ENCODE results near the gene GPR4.

Gene GPR4

DNA sequence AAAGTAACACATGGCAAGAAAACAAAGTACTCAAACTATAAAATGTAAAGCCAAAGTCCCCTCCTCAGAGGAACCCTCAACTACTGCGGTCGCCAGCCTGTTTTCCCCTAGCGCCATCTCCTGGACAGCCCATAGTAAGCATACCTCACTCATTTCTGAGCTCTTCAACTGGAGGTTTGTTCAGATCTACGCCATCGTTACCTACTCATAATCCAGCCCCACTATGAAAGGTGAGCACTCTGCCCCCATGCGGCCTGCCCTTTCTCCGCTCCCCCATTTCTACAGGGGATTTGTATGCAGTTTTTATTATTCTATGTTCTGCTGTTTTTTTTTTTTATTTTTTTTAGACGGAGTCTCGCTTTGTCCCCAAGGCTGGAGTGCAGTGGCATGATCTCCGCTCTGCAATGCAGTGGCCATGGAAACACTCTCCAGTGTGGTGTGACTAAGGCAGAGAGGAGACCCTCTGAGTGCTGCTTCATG, 43.6 kb downstream of the GPR4 start:
- DNase-seq (ENCODE audit: low spot score) = peak; percentile 36
- Histone ChIP-seq H3K9me3 (replicated peaks in 1 of 2; ENCODE audit: control insufficient read depth in 2 of 2, insufficient read depth in 1 of 2, low read depth in 1 of 2, low read length in 2 of 2) (peaks cover 0 to 3% of the 10 kb centered on the region in 2 donors), H3K4me2 (ENCODE audit: insufficient read depth, low read length, poor library complexity, severe bottlenecking) (no peak overlapping the region)

DNA sequence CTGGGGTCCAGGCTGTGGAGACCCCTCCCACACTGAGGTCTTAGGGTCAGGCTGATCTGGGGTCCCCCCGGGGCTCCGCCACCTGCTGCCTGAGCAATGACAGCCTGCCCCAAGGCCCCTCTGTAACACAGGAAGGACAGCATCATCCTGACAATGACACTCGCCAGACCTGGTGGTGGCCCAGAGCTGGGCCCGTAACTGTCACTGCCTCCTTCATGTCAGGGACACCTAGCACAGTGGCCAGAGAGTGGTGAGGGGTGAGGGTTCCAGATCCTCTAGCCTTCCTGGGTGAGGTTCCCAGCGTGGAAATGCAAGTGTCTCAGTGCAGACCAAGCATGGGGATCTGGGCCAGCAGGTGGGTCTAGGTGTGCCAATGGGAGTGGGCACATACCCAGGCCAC, 45.2 kb downstream of the GPR4 start:
- H3K4me1 ChIP-seq (ENCODE audit: control insufficient read depth in 2 of 2, insufficient read depth in 1 of 2, low read depth in 1 of 2, low read length in 2 of 2) = peaks cover 0 to 10% of the 10 kb centered on the region in 2 donors
- H3K23ac ChIP-seq (ENCODE audit: low read depth, low read length, poor library complexity) = no peak overlapping the region
- H3K18ac ChIP-seq (ENCODE audit: low read length) = peak overlapping the region; percentile 13
- H3K79me1 ChIP-seq (ENCODE audit: low read depth, low read length) = peaks cover 7% of the 10 kb centered on the region
- peak overlapping the region; percentile 53 for H2AK5ac ChIP-seq (ENCODE audit: low read depth, low read length)
- H4K8ac ChIP-seq (ENCODE audit: low read depth, low read length) = no peak overlapping the region
- no peak overlapping the region for H3K27ac ChIP-seq (replicated peaks; ENCODE audit: low read length)
- H3K27me3 ChIP-seq (ENCODE audit: control insufficient read depth in 3 of 3, insufficient read depth in 3 of 3, low read depth in 1 of 3, low read length in 3 of 3) = peaks cover 0 to 4% (median 0%) of the 10 kb centered on the region in 3 experiments
- no peak overlapping the region for H4K91ac ChIP-seq (ENCODE audit: low read depth, low read length, poor library complexity)
- no peak overlapping the region for H2AFZ ChIP-seq (ENCODE audit: low read length)
- peak overlapping the region in 1 of 2 donors; percentile 15 for H3K4me3 ChIP-seq (ENCODE audit: low read length in 2 of 2)
- no CpG with 5 or more reads among the region's 5 CpGs for WGBS, 2 donors (ENCODE audit: extremely low coverage in 2 of 2, insufficient read length in 2 of 2, insufficient replicate concordance in 1 of 2)
- no peak overlapping the region for H3K4ac ChIP-seq (ENCODE audit: low read length)
- no peak overlapping the region for H3K14ac ChIP-seq (ENCODE audit: low read length)
- no peak for DNase-seq (ENCODE audit: low spot score)
- no peak overlapping the region for H2BK12ac ChIP-seq (ENCODE audit: low read length)
- H3K4me2 ChIP-seq (ENCODE audit: insufficient read depth, low read length, poor library complexity, severe bottlenecking) = no peak overlapping the region
- peaks cover 2 to 7% of the 10 kb centered on the region in 2 donors for H3K36me3 ChIP-seq (replicated peaks in 1 of 2; ENCODE audit: control insufficient read depth in 2 of 2, insufficient read depth in 2 of 2, low read length in 2 of 2)
- no peak overlapping the region for H2BK15ac ChIP-seq (ENCODE audit: low read length)
- H3K9me3 ChIP-seq (replicated peaks in 1 of 2; ENCODE audit: control insufficient read depth in 2 of 2, insufficient read depth in 1 of 2, low read depth in 1 of 2, low read length in 2 of 2) = peaks cover 0 to 3% of the 10 kb centered on the region in 2 donors
- no peak overlapping the region for H2BK120ac ChIP-seq (ENCODE audit: low read depth, low read length)
- peak overlapping the region; percentile 19 for H2BK5ac ChIP-seq (ENCODE audit: low read length)
- H3K9ac ChIP-seq (ENCODE audit: low read depth, low read length, poor library complexity) = peak overlapping the region; percentile 55

More for the DNA sequence above, 43.6 kb downstream of the GPR4 start:
- no peak overlapping the region for H3K18ac ChIP-seq (ENCODE audit: low read length)
- no peak overlapping the region for H2AFZ ChIP-seq (ENCODE audit: low read length)
- no peak overlapping the region for H4K8ac ChIP-seq (ENCODE audit: low read depth, low read length)
- H2BK120ac ChIP-seq (ENCODE audit: low read depth, low read length) = no peak overlapping the region
- no peak overlapping the region for H3K4ac ChIP-seq (ENCODE audit: low read length)
- H2BK15ac ChIP-seq (ENCODE audit: low read length) = no peak overlapping the region
- H4K91ac ChIP-seq (ENCODE audit: low read depth, low read length, poor library complexity) = no peak overlapping the region
- no peak overlapping the region for H3K27ac ChIP-seq (replicated peaks; ENCODE audit: low read length)
- peaks cover 0 to 4% (median 0%) of the 10 kb centered on the region in 3 experiments for H3K27me3 ChIP-seq (ENCODE audit: control insufficient read depth in 3 of 3, insufficient read depth in 3 of 3, low read depth in 1 of 3, low read length in 3 of 3)
- no peaks in the 10 kb centered on the region for H3K36me3 ChIP-seq (replicated peaks in 1 of 2; ENCODE audit: control insufficient read depth in 2 of 2, insufficient read depth in 2 of 2, low read length in 2 of 2)
- no peak overlapping the region for H3K23ac ChIP-seq (ENCODE audit: low read depth, low read length, poor library complexity)
- no peak overlapping the region for H3K9ac ChIP-seq (ENCODE audit: low read depth, low read length, poor library complexity)
- H2BK12ac ChIP-seq (ENCODE audit: low read length) = no peak overlapping the region
- H3K79me1 ChIP-seq (ENCODE audit: low read depth, low read length) = peaks cover 7% of the 10 kb centered on the region
- H3K14ac ChIP-seq (ENCODE audit: low read length) = no peak overlapping the region
- WGBS, 2 donors (ENCODE audit: extremely low coverage in 2 of 2, insufficient read length in 2 of 2, insufficient replicate concordance in 1 of 2) = no CpG with 5 or more reads among the region's 10 CpGs
- H2AK5ac ChIP-seq (ENCODE audit: low read depth, low read length) = no peak overlapping the region
- H2BK5ac ChIP-seq (ENCODE audit: low read length) = no peak overlapping the region
- H3K4me3 ChIP-seq (ENCODE audit: low read length in 2 of 2) = no peak overlapping the region
- peaks cover 0 to 6% of the 10 kb centered on the region in 2 donors for H3K4me1 ChIP-seq (ENCODE audit: control insufficient read depth in 2 of 2, insufficient read depth in 1 of 2, low read depth in 1 of 2, low read length in 2 of 2)

DNA sequence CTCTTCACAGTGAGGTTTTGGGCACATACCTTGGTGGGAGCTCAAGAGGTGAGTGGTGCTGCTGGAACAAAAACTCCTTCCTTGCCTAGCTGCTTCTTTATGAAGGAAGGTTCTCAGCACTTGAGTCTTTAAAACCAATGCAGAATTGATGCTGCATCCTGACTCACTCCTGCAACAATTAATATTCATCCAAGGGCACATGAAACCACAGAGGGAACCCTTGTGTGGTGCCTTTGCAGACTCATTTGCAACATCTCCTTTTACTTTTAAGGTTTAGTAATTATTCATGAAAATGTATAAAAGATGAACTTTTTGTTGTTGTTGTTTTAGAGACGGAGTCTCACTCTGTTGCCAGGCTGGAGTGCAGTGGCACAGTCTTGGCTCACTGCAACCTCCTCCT, 47.5 kb downstream of the GPR4 start:
- no peak overlapping the region for H2BK15ac ChIP-seq (ENCODE audit: low read length)
- no peak overlapping the region for H3K18ac ChIP-seq (ENCODE audit: low read length)
- no peak overlapping the region for H3K4ac ChIP-seq (ENCODE audit: low read length)
- H3K23ac ChIP-seq (ENCODE audit: low read depth, low read length, poor library complexity) = no peak overlapping the region
- no peak overlapping the region for H2BK120ac ChIP-seq (ENCODE audit: low read depth, low read length)
- H3K4me3 ChIP-seq (ENCODE audit: low read length in 2 of 2) = no peak overlapping the region
- no peak overlapping the region for H3K4me2 ChIP-seq (ENCODE audit: insufficient read depth, low read length, poor library complexity, severe bottlenecking)
- no peak overlapping the region for H4K91ac ChIP-seq (ENCODE audit: low read depth, low read length, poor library complexity)
- H3K9ac ChIP-seq (ENCODE audit: low read depth, low read length, poor library complexity) = no peak overlapping the region
- peaks cover 2 to 7% of the 10 kb centered on the region in 2 donors for H3K36me3 ChIP-seq (replicated peaks in 1 of 2; ENCODE audit: control insufficient read depth in 2 of 2, insufficient read depth in 2 of 2, low read length in 2 of 2)
- no peak overlapping the region for H2BK12ac ChIP-seq (ENCODE audit: low read length)
- no peak overlapping the region for H3K27ac ChIP-seq (replicated peaks; ENCODE audit: low read length)
- H2AK5ac ChIP-seq (ENCODE audit: low read depth, low read length) = no peak overlapping the region
- peaks cover 7% of the 10 kb centered on the region for H3K79me1 ChIP-seq (ENCODE audit: low read depth, low read length)
- H3K9me3 ChIP-seq (replicated peaks in 1 of 2; ENCODE audit: control insufficient read depth in 2 of 2, insufficient read depth in 1 of 2, low read depth in 1 of 2, low read length in 2 of 2) = peaks cover 0 to 3% of the 10 kb centered on the region in 2 donors
- H2BK5ac ChIP-seq (ENCODE audit: low read length) = no peak overlapping the region
- H2AFZ ChIP-seq (ENCODE audit: low read length) = no peak overlapping the region
- no peak overlapping the region for H3K14ac ChIP-seq (ENCODE audit: low read length)
- H3K4me1 ChIP-seq (ENCODE audit: control insufficient read depth in 2 of 2, insufficient read depth in 1 of 2, low read depth in 1 of 2, low read length in 2 of 2) = peaks cover 0 to 15% of the 10 kb centered on the region in 2 donors
- no peak for DNase-seq (ENCODE audit: low spot score)
- no peak overlapping the region for H4K8ac ChIP-seq (ENCODE audit: low read depth, low read length)
- WGBS, 2 donors (ENCODE audit: extremely low coverage in 2 of 2, insufficient read length in 2 of 2, insufficient replicate concordance in 1 of 2) = no CpG with 5 or more reads among the region's 1 CpG
- H3K27me3 ChIP-seq (ENCODE audit: control insufficient read depth in 3 of 3, insufficient read depth in 3 of 3, low read depth in 1 of 3, low read length in 3 of 3) = peaks cover 0 to 4% (median 0%) of the 10 kb centered on the region in 3 experiments

DNA sequence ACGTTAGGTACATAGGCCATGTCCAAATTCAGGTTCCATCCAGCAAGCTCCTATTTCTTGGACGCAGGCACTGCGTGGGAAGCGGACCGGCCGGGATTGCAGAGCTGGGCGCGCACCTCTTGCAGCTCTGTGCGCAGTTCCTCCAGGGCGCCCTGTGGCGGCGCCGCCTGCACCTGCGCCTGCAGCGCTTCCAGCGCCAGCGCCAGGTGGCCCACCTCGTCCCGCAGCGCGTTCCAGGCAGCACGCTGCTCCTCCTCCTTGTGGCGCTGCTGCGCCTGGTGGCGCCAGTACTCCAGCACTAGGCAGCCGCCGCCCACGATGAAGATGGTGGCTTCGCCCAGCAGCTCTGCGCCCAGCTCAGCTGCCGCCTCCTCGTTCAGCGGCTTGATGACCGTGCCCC, 48.5 kb downstream of the GPR4 start:
- Histone ChIP-seq H2AK5ac (ENCODE audit: low read depth, low read length) (peak overlapping the region; percentile 91), H3K9ac (ENCODE audit: low read depth, low read length, poor library complexity) (peak overlapping the region; percentile 40), H3K4me2 (ENCODE audit: insufficient read depth, low read length, poor library complexity, severe bottlenecking) (no peak overlapping the region), H4K8ac (ENCODE audit: low read depth, low read length) (peak overlapping the region; percentile 10), H2BK5ac (ENCODE audit: low read length) (no peak overlapping the region), H2BK120ac (ENCODE audit: low read depth, low read length) (peak overlapping the region; percentile 18), H3K27ac (replicated peaks; ENCODE audit: low read length) (no peak overlapping the region), H3K36me3 (replicated peaks in 1 of 2; ENCODE audit: control insufficient read depth in 2 of 2, insufficient read depth in 2 of 2, low read length in 2 of 2) (peaks cover 2 to 7% of the 10 kb centered on the region in 2 donors), H3K4ac (ENCODE audit: low read length) (no peak overlapping the region), H3K14ac (ENCODE audit: low read length) (no peak overlapping the region), H4K91ac (ENCODE audit: low read depth, low read length, poor library complexity) (no peak overlapping the region), H2BK15ac (ENCODE audit: low read length) (no peak overlapping the region), H2BK12ac (ENCODE audit: low read length) (peak overlapping the region; percentile 19), H3K4me1 (ENCODE audit: control insufficient read depth in 2 of 2, insufficient read depth in 1 of 2, low read depth in 1 of 2, low read length in 2 of 2) (peaks cover 0 to 15% of the 10 kb centered on the region in 2 donors), H2AFZ (ENCODE audit: low read length) (no peak overlapping the region), H3K4me3 (ENCODE audit: low read length in 2 of 2) (peak overlapping the region in 1 of 2 donors; percentile 21), H3K9me3 (replicated peaks in 1 of 2; ENCODE audit: control insufficient read depth in 2 of 2, insufficient read depth in 1 of 2, low read depth in 1 of 2, low read length in 2 of 2) (peaks cover 0 to 3% of the 10 kb centered on the region in 2 donors), H3K23ac (ENCODE audit: low read depth, low read length, poor library complexity) (peak overlapping the region; percentile 85), H3K27me3 (ENCODE audit: control insufficient read depth in 3 of 3, insufficient read depth in 3 of 3, low read depth in 1 of 3, low read length in 3 of 3) (peaks cover 0 to 4% (median 0%) of the 10 kb centered on the region in 3 experiments), H3K18ac (ENCODE audit: low read length) (peak overlapping the region; percentile 80), H3K79me1 (ENCODE audit: low read depth, low read length) (peaks cover 7% of the 10 kb centered on the region)
- WGBS, 2 donors (ENCODE audit: extremely low coverage in 2 of 2, insufficient read length in 2 of 2, insufficient replicate concordance in 1 of 2) = no CpG with 5 or more reads among the region's 34 CpGs
- DNase-seq (ENCODE audit: low spot score) = no peak

Measured in neuronal stem cell (in vitro differentiated cells).